GF-D8 (cell line): Measurements from ENCODE around the gene UNC13C.

Experiments
- DNase-seq: peaks from one replicate; lab custom pipeline; 2025; lab: John Stamatoyannopoulos, UW

UNC13C gene

DNA sequence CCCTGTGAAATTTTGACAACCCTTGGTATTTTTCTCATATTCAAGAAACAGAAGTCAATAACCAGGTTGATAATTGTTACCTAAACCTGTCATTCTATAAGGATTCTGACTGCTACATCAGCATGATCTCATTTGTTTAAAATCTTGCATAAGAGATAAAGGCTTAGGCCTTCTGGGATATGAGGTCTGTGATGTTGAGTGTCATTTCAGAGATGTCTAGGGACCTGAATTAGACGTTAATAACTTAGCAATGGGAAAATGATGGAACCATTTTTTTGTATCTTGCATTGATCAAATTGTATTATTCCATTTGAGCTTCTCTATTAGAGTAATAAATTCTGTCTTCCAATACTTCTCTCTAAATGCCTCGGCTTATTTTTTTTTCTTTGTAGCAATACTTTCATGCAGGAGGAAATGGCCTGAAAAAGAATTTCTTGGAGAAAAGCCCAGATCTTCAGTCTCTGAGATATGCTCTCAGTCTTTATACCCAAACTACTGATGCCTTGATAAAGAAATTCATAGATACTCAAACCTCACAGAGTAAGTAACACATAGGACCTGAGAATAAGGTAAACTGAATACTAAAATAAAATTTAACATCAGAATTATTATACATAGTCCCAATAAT is 589.3 kb downstream of the UNC13C start:
- DNase-seq = no peak

DNA sequence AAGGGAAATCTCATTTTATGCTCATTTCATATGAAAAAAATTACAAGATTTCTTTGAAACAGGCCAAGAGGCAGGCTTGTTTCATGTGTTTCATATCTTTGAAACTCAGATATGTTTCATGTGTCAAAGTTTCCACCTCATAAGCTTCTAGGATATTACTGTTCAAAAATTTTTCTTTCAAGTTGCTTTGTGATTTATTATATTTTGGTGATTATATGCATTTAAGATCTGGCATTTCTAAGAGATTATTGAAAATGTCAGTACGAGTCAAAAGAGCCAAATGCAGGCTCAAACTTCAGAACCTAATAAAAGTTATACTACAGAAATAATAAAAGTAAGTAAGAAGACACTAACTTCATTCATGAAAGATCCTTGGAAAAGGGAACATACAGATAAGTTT is 590.1 kb downstream of the UNC13C start:
- DNase-seq = no peak

DNA sequence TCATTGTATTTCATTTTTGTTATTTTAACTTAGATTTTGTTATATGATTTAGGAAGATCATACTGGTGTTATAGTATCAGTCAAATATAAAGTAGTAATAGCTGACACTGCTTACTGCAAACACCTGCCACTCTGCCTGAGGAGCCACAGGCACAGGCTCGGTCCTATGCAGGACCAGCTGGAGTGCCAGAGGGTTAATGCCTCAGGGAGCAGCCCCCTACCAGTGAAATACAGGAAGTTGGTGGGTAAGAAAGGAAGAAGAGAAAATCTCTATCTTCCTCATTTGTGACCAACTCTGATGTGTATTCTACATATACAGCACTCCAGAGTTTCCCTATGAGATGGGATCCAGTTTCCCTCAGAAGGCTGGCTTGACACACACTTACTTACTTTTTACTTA is 593.3 kb downstream of the UNC13C start:
- no peak for DNase-seq

DNA sequence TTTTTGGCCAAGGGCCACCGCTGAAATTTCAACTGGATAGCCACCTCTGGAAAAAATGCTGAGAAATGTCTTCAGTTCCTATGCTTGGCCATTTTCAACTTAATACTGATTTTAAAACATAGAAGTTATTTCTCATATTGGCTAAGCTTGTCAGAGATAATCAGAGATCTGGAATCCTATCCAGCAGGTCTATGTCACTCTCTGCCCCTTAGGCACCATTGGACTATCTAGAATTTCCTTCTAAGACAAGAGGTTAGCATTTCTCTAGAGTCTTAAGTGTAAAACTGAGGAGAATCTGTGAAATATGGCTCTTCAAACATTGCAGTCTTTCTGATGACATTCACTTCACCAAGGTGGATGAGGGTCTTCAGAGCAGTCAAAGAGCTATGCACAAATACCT is 597.3 kb downstream of the UNC13C start:
- DNase-seq = no peak

DNA sequence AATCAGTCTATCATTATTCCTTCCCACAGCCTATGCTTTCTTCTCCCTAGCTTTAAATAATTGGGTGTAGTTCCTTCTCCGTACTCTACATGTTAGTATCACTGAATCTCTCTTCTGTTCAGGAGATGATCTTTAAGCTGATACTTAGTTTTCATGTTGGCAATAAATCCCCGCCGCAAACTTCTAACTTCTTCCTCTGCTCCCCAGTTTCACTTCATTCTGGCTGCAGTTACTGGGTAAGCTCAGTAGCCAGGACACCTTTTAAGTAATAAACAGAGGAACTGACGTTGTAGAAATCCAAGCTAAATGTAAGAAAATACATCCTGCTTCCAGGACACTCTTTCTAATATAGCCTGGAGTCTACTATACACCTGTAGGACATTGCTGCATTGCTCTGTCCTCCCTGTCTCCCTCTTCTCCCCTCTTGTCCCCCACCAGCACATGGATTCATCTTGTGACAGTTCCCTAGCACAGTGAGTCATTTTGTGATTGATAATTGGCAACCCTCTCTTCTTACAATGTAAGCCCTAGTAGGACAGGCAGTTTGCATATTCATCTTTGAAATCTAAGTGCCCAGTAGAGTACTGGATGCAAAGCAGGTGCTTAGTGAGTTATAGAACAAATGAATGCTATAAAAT is 598.2 kb downstream of the UNC13C start:
- DNase-seq = no peak

DNA sequence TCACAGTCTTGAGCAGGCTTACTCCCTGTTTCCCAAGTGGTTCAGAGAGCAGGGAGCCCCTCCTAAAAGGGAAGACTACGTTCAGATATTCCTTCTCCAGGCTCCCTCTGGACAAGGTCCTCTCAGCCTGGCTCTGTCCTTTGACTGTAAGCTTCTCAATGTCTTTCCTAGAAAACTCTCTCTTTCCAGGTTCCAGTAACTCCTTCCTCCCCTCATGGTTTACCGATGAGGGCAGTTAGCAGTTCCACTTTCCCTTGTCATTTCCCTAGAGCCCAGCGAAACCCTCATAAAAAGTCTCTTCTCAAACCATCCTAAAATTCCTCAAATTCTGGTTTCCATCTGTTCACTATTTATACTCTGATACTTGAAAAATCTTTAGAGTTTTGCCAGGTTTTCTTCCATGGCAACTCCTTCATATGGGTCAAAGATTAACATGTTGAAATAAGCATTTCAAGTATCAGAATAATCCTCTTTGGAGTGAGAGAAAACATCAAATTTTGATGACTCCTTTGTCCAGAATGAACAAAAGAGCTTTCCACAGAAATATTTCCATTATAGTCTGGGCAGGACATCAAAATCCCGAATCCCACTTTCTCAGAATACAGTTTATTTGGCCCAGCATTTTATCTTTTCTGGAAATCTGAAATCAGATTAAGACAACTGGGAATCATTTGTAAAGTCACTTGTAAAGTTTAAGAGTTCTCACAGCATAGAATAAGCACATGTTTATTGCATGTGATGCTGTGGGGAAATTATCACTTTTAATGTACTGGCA is 599.4 kb downstream of the UNC13C start:
- DNase-seq = no peak

DNA sequence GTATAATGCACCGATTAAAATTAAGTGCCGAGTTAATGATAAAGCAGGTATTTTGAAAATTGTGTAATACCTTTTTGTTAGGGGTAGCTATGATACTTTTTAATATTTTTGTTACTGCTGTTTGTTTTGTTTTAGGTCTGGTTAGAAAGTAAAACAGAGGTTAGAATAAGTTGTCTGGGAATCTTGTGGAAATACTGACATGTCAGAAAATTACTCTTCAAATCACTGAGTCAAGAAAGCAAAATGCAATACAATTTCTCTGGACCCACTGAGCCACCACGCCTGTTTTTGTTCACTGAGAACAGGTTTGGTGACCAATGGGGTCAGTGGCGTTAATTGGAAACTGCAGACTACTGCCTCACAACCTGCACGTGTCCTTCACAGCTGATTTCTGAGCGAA is 601.6 kb downstream of the UNC13C start:
- no peak for DNase-seq

DNA sequence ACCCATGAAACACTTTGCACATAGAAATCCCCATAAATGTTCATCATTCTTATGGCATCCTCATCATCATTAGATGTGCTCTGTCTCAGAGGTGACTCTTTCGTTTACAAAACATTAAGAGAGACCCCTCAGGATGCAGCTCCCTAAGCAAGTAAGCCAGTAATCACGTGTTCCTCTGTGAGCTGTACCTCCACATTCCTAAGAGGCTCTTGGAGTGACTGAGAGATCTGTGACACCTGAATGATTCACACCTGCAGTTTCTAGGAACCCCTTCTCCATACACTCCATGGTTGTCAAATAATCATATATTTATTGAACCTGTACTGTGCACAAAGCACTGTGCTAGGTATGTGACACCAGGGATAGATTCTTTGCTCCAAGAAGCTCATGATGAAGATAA is 602.4 kb downstream of the UNC13C start:
- no peak for DNase-seq

DNA sequence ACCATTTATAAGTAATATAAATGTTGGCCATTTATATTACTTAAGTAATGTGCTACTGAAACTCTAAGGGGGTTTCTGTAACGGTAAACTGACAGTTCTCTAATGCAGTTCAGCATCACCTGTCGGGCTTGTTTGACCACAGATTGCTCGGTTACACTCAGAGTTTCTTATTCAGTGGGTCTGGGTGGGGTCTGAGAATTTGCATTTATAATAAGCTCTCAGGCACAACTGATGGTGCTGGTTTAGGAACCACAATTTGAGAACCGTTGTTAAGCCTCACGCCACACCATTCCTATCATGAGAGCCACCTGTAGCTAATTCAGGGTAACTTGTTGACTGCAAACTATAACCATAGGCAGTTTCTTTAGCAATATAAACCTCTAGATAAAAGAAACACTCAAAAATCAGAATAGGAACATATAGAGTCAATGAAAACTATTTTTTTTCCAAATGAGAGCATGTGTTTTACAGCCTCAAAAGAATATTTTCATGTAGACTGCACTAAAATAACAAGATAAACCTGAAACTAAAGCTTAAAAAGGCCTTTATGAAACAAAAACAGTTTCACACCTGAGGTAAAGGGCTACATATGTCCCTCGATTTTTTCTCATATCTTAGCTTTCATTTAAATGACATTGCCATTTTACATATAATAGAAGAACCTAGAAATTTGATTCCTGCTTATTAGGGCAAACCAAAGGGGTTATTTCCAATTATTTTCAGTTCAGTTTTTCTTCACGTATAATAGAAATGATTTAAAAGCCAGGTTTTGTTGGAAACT is 604.8 kb downstream of the UNC13C start:
- no peak for DNase-seq

DNA sequence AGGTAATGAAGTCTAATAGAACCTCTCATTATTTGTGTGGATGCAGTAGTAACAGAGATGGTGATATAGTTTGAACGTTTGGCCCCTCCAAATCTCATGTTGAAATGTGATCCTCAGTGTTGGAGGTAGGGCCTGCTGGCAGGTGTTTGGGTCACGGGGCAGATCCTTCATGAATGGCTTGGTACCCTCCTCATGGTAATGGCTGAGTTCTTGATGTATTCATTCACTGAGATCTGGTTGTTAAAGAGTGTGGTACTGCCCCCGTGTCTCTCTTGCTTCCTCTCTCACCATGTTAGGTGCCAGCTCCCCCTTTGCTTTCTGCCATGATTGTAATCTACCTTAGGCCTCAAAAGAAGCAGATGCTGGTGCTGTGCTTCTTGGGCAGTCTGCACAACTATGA is 606.8 kb downstream of the UNC13C start:
- no peak for DNase-seq

DNA sequence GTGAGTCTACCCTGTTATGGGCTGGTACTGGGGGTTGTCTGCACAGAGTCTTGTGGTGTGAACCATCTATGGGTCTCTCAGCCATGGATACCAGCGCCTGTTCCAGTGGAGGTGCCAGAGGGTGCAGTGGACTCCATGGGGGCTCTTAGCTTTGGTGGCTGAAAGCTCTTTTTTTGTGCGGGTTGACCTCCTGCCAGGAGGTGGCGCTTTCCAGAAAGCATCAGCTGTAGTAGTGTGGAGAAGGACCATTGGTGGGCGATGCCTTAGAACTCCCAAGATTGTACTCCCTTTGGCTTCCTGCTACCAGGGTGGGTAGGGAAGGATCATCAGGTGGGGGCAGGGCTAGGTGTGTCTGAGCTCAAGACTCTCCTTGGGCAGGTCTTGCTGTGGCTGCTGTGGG is 615.9 kb downstream of the UNC13C start:
- no peak for DNase-seq

DNA sequence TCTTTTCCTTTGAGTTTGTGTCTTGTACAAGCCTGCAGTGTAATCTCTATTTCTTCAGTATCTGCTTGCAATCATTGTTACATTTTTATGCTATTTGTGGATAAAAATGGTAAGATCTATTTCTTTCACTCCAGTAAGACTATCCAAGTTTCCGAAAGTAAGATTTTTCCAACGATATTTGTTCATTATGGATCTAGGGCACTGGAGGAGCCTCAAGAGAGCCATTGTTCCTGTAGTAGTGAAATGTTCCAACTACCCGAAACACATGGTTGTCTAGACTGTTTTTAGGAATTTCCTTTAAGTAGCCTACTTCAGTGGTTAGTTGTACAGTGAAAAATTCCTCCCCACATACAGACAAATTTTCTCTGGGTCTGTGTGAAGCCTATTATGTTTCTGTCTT is 621.1 kb downstream of the UNC13C start:
- no peak for DNase-seq

DNA sequence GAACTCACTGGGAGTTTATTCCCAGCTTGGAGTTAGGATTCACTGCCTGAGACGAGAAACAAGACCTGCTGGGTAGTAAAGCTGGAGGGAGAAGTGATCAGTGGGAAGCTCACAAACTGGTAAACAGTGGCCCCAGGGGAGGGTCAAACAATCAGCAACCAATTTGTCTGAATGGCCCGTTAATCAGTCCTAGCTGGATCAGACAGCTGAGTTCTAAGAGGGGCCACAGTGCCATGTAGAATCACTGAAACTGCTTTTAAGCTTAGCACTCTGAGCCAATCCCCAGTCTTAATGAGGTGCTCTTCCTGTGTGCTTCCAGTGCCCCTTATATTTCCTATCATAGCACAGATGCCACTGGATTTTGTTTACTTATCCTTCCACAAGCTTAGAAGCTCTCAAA is 626.8 kb downstream of the UNC13C start:
- DNase-seq = no peak

DNA sequence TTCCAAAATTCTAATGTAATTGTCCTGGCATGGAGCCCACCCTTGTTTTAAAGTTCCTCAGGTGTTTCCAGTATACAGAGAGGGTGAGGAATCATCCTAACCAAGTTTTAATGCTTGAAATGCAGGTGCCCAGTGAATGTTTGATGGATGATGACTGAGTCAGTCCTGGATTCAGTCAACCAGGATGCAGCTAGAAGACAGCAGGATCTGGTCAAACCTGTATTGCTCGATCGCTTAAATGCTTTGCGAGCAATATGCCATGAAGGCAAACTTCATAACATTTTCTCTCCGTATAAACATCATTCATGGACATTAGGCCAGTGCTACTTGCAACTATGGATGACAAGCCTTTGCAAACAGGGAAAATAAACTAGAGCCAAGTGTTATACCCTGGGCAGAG is 627.3 kb downstream of the UNC13C start:
- DNase-seq = no peak

DNA sequence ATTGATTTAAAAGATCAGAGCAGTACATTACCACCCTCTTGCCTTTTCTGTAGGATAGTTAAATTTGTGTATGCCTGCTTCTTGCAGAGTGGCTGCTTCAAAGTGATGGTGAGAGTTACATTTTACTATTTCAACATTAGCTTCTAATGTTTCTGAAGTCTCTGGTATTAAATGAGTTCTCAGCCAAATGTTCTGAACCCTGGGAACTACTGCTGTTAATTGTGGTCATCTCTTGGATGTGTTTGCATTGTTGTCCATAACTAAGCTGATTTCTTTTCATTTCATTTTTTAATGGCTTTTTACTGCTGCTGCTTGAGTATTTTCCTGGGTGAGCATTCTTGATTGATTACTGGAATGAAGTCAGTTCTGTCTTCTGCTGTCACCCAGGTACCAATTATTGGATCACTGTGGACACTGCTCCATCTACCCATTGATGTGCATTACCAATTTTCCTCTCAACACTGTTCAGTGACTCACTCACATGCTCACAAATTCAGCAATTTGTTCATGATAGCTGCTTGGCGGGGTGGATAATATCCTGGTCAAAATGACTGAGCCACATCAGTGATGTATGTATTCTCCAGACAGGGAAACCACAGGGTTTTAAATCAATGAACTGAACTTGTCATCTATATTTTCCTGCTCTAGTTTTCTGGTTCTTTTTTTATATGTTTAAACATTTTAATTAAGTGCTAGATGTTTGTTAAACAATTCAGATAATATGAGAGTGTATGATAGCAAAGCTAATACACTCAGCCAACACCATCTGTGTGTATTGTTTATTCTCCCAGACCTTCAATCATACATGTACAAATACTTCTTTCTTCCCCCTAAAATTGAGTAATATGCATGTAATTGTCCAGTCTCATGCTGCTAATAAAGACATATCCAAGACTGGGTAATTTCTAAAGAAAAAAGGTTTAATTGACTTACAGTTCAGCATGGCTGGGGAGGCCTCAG is 630.9 kb downstream of the UNC13C start:
- DNase-seq = no peak

DNA sequence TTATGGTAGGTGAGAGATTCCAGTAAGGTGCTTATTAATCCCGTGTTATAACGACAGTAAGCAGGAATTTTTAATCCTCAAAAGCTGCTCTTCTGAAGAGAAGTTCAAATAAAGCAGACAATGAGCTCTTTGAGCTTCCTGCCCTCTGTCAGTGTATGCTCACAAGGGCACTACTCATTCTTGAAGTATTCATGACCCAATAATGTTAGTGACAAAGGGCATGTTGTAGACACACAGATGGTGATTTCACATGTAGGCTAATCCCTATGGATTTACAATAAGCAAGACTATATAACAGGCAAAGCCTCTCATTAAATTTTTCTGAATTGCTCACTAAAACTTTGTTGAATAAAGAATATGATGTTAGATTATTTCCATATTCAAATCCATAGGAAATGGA is 639.9 kb downstream of the UNC13C start:
- no peak for DNase-seq

DNA sequence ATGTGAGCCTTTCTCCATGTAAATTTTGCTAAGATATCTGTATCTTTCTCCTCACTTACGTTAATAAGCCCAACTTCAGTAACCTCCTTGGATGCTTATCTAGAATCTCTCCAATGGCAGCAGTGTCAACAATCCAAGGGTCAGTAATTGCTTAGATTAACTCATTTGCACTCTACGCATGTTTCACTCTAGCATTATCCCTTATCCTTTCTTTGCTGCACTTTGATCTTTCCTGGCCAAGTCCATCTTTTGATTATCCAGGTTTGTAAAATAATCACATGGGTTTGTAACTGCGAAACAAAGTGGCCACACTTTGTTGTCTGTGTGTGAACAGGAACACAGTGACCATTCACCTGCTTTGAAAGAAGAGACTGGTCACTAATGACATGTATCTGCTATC is 640.9 kb downstream of the UNC13C start:
- DNase-seq = no peak

DNA sequence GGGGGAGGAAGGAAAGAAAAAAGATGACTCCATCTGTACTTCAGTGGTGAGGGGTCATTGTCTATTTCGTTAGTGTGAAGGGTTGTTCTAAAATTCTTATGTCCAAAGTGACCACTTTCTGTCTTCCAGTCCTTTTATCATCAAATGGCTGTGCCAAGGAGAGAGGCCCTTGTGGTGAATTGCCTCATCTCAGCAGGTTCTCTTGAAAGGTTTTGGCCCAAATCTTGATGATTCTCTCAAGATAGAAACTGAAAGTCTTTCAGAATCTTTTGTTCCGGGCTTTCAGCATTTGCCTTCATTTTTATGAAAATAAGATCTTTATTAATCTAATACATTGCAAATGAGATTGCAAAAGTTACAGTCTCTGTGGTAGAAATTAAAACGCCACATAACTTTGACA is 642.7 kb downstream of the UNC13C start:
- DNase-seq = no peak

DNA sequence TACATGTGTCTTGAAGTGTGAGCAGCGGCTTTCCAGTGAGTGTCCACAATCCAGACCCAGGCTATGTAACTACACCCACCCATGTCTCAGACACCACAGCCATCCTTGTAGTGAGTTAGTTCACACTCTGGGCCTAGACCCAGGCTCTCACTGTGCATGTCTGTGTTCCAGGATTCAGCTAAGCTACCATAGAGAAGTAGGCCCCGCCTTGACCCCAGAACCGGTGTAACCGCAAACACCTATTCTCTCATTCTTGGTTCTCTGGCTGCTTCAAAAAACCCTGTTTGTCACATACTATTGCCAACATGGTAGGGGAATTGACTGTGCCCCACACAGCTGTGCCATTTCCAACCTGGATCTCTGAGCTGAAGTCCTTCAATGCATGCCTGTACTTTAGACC is 657.9 kb downstream of the UNC13C start:
- DNase-seq = no peak

DNA sequence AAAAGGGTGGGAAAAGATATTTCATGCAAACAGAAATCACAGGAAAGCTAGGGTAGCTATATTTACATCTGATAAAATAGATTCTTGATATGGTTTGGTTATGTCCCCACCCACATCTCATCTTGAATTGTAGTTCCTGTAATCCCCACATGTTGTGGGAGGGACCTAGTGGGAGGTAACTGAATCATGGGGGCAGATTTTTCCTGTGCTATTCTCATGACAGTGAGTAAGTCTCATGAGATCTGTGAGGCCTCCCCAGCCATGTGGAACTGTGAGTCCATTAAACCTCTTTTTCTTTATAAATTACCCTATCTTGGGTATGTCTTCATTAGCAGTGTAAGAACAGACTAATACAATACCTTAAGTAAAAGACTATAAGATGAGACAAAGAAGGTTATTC is 660.4 kb downstream of the UNC13C start:
- DNase-seq = no peak

DNA sequence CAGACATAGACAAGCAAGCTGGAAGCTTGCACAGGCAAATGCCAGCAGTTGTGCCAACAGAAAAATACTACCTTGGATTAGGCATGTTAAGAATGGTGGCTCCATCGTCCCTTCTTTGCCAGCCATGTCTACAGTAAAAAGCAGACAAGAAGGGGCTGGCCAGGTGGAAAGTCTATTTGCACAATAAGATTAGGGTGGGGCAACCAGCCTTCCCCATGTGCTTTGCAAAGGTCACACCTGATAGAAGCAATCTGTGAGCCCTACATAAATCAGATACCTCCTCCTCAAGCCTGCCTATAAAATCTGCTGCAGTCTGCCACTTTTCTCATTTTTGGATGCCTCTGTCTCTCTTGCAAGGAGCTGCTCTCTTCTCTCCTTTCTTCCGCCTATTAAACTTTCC is 662.6 kb downstream of the UNC13C start:
- DNase-seq = no peak

DNA sequence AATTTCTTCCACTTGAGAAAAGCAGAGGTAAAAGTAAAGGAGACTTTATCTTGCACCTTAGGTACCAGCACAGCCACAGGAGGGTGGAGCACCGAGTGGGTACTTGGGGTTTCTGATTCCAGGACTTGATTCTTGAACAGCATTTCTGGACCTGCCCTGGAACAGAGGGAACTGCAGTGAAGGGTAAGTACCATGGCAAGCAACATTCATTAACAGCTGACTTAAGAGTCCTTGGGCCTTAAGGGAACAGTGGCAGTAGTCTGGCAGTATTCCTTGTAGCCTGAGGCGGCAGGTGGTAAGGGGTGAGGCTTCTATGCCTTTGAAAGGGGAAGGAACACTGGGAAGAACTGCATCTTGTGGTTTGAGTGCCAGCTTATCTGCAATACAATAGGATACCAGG is 666.6 kb downstream of the UNC13C start:
- DNase-seq = no peak
